IPS-NIHi7 (cell line): ENCODE results near the gene ECEL1.
A peak's percentile ranks its signal among the peaks of the same experiment; 100 is the strongest.

ENCODE experiments used
- DNase-seq: peaks from one replicate; pipeline ENCODE4 v3.0.0; 2012; ENCODE audit warnings: mixed read lengths; ENCODE audit errors: extremely low spot score

The ECEL1 gene

DNA sequence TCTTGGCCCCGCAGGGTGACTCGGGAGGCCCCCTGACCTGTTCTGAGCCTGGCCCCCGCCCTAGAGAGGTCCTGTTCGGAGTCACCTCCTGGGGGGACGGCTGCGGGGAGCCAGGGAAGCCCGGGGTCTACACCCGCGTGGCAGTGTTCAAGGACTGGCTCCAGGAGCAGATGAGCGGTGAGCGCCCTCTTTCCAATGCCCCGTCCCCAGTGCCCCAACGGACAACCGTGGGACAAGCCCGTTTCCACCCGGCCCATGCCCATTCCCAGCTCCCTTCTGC lies 35.7 kb upstream of the ECEL1 start:
- no peak for DNase-seq

GRCh38 chr2:232522623-232523401 lies 35.2 kb upstream of the ECEL1 start:
- DNase-seq, result no peak

DNA sequence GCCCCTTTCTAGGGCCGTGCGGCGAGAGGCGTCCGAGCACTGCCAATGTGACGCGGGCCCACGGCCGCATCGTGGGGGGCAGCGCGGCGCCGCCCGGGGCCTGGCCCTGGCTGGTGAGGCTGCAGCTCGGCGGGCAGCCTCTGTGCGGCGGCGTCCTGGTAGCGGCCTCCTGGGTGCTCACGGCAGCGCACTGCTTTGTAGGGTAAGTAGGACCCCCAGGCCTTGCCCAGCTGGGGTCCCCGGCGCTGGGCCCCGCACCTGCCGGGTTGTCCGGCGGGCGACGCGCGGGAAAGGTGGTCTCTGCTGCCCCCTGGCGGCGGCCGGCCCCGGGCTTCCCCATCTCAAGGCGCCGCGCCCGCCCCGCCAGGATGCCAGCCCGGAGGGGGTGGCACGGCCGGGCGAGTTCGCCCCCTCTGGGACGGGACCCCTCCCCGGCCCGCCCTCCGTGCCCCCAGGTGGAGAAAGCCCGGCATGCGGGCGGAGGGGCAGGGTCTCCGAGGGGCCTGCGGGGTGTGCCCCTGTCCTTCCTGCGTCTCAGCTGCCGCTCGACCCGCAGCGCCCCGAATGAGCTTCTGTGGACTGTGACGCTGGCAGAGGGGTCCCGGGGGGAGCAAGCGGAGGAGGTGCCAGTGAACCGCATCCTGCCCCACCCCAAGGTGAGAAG lies 34.5 kb upstream of the ECEL1 start:
- peak; percentile 82 for DNase-seq

- DNase-seq, result no peak
Observed at GRCh38 chr2:232521098-232521497, 33.5 kb upstream of the ECEL1 start.

DNA sequence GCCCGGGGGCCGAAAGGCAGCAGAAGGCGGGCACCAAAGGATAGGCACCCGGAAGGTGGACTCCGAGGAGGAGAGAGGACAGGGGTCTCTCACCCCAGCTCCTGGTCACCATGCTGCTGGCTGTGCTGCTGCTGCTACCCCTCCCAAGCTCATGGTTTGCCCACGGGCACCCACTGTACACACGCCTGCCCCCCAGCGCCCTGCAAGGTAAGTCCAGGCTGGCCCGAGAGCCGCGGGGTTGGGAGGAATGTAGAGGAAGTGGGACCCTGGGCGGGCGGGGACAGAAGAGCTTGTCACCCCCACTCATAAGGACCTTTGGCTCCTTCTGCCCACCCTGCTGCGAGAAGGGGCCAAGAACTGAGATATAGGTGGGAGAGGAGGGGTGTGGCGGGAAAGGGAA lies 32.9 kb upstream of the ECEL1 start:
- DNase-seq, result no peak

DNA sequence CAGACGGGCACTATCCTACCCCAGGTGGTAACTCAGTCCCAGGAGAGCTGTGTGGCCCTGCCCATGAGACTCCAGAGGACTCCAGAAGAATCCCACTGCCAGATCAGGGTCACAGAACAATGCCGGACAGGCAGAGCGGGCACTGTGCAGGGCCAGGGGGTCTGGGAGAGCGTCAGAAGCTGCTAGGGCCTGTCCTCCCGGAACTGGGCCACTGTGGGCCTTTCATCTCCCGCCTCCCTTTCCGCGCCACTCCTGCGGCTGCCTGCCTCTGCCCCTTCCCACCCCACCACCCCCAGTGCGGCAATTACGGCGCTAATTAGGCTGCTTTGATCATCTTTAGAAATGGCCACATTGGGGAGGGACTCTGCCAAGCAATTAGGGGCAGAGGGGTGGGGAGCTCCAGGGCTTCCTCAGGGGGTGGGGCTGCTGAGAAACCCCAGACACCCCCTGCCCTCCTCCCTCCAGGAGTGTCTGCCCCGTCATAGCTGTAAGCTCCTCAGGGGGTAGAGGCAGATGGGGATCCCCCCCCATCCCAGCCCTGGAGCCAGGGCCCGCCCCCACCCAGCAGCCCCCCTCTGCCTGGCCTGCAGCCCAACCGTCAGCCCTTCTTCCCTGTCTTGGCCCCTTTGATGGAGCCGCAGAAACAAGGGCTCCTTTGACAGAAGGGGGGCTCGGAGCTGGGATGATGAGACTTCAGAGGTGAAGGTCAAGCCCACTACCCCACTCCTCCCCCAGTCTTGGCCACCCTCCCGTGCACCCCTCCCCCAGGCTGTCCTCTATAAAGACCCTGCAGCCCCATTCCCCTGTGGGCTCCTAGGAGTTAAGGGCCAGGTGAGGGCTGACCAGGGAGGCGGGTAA lies 32.2 kb upstream of the ECEL1 start, which contains the start of gene PRSS56:
TSS of gene PRSS56 (plus strand) at position 808 of the 858 bp plus-strand sequence. CDS start 211 bp downstream, outside the sequence.
- DNase-seq, result no peak

- no peak for DNase-seq
Observed at GRCh38 chr2:232518844-232519243, 31.2 kb upstream of the ECEL1 start.

GRCh38 chr2:232516551-232516950 lies 28.9 kb upstream of the ECEL1 start:
- no peak for DNase-seq

- DNase-seq, result no peak
Observed at GRCh38 chr2:232515639-232516038, 28.0 kb upstream of the ECEL1 start.

- no peak for DNase-seq
Observed at GRCh38 chr2:232513353-232513752, 25.7 kb upstream of the ECEL1 start.

- no peak for DNase-seq
Observed at GRCh38 chr2:232512602-232513001, 25.0 kb upstream of the ECEL1 start.

GRCh38 chr2:232511336-232511890 lies 23.8 kb upstream of the ECEL1 start:
- no peak for DNase-seq

- DNase-seq, result no peak
Observed at GRCh38 chr2:232508251-232508650, 20.6 kb upstream of the ECEL1 start.

GRCh38 chr2:232506709-232507108 lies 19.1 kb upstream of the ECEL1 start:
- no peak for DNase-seq

- no peak for DNase-seq
Observed at GRCh38 chr2:232505856-232506255, 18.2 kb upstream of the ECEL1 start.

DNA sequence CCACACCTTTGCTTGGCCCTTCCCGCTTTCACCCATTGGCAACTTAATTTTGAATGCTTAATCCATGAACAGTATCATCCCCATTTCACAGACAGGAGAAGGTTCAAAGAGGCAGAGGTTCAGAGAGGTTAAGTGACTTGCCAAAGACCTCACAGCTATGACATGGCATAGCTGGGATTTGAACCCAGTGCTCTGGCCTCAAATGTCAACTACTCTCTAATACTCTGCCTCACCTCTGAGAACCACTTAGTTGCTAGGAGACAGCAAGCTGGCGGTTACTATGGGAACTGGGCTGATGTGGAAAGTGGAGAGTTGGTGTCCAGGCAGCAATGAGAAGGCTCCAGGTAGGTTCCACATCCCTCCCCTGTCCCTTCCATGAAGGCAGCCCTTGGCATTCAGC lies 16.8 kb upstream of the ECEL1 start:
- no peak for DNase-seq

GRCh38 chr2:232503809-232504323 lies 16.2 kb upstream of the ECEL1 start:
- DNase-seq, result no peak

DNA sequence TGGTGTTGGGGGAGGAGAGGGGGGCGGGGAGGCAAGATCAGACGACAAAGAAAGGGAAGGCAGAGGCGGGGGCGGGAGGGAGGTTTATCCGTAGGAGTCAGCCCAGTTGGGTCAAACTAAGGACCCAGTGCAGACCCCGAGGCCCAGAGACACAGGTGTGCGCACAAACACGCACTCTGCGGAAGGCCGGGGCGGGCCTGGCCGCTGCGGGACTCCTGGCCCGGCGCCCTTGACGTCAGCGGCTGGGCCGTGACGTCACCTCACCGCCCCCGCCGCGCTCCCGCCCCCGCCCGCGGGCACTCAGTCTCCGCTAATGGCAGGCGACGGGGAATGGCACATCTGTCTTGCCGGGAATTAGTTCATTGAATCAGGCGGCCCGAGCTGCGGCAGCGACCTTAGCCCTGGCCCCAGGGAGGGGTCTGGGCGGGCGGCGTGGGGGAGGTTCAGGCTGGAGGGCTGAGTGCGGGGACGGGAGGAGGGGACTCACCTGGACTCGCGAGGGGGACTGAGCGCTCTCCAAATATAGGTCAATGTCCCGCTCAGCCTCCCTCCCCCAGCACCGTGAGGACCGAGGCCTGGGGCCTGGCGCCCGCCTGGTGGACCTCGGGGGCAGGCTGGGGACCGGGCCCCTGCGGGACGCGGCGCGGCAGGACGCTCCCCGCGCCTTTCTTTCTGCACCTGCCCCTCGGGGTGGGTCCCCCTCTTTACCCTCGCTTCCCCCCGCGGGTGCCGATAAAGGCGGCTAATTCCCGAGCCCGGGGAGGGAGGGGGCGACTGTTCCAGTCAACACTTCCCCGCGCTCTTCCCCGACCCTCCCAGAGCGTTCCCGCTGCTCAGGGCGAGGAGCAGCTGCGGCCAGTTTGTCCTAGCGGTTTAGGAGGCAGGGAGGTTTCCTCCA lies 15.5 kb upstream of the ECEL1 start:
- peak; percentile 74 for DNase-seq

GRCh38 chr2:232502511-232502910 lies 14.9 kb upstream of the ECEL1 start:
- DNase-seq, result no peak

GRCh38 chr2:232501794-232502390 lies 14.3 kb upstream of the ECEL1 start:
- DNase-seq, result no peak
